H9 (cell line): Measurements from ENCODE around the gene RPL22. TPM values are rescaled to one million over a fixed set of nuclear protein-coding genes. Genes with fewer than 3 reads are reported as not detected.

Source experiments
- DNase-seq: peaks from one replicate; pipeline ENCODE4 v3.0.0-alpha.2; 2017
- H2AFZ ChIP-seq: one replicate; pipeline ENCODE4 v1.6.1; 2013; ENCODE audit warnings: mild to moderate bottlenecking, low read length, control low read depth, moderate library complexity
- H2AK5ac ChIP-seq: 2 replicates; pipeline ENCODE4 v1.6.1; 2013; ENCODE audit warnings: low read length, control low read depth, mixed read lengths; ENCODE audit not compliant: insufficient read length
- H2BK120ac ChIP-seq: one replicate; pipeline ENCODE4 v1.6.1; 2013; ENCODE audit warnings: low read depth, mild to moderate bottlenecking, low read length, control low read depth, inconsistent platforms; ENCODE audit not compliant: poor library complexity, severe bottlenecking
- H2BK12ac ChIP-seq: 2 replicates; pipeline ENCODE4 v1.6.1; 2013; ENCODE audit warnings: low read length, control low read depth, mixed read lengths, low read depth; ENCODE audit not compliant: insufficient read length
- H2BK15ac ChIP-seq: 2 replicates; pipeline ENCODE4 v1.6.1; 2013; ENCODE audit warnings: low read depth, low read length, control low read depth
- H2BK20ac ChIP-seq: one replicate; pipeline ENCODE4 v1.6.1; 2013; ENCODE audit warnings: low read depth, mild to moderate bottlenecking, low read length, control low read depth, inconsistent platforms; ENCODE audit not compliant: poor library complexity, severe bottlenecking
- H2BK5ac ChIP-seq: 2 replicates; pipeline ENCODE4 v1.6.1; 2013; ENCODE audit warnings: low read length, control low read depth, mixed read lengths; ENCODE audit not compliant: insufficient read length
- H3K14ac ChIP-seq: 2 replicates; pipeline ENCODE4 v1.6.1; 2013; ENCODE audit warnings: low read length, control low read depth; ENCODE audit not compliant: insufficient read depth
- H3K18ac ChIP-seq: 2 replicates; pipeline ENCODE4 v1.6.1; 2013; ENCODE audit warnings: low read depth, mild to moderate bottlenecking, mixed read lengths, low read length, control low read depth; ENCODE audit not compliant: insufficient read length
- H3K23ac ChIP-seq: 2 replicates; pipeline ENCODE4 v1.6.1; 2013; ENCODE audit warnings: low read length, control low read depth, mixed read lengths, low read depth; ENCODE audit not compliant: insufficient read length
- H3K23me2 ChIP-seq: 2 replicates; pipeline ENCODE4 v1.6.1; 2013; ENCODE audit warnings: low read depth, mild to moderate bottlenecking, mixed read lengths, low read length, control low read depth; ENCODE audit not compliant: insufficient read length, poor library complexity, severe bottlenecking
- H3K27ac ChIP-seq: 2 replicates; pipeline ENCODE4 v1.5.1; 2013; ENCODE audit warnings: low read length, control low read depth, mixed read lengths, low read depth; ENCODE audit not compliant: insufficient read length
- H3K27me3 ChIP-seq: 2 replicates; pipeline ENCODE4 v1.6.1; 2013; ENCODE audit warnings: low read length, control low read depth, inconsistent platforms; ENCODE audit not compliant: insufficient read depth
- H3K4ac ChIP-seq: 2 replicates; pipeline ENCODE4 v1.6.1; 2013; ENCODE audit warnings: low read depth, mild to moderate bottlenecking, control low read depth, inconsistent platforms, low read length, moderate library complexity
- H3K4me1 ChIP-seq: 2 replicates; pipeline ENCODE4 v1.6.1; 2013; ENCODE audit warnings: low read length, control low read depth, inconsistent platforms; ENCODE audit not compliant: insufficient read depth
- H3K4me2 ChIP-seq: 2 replicates; pipeline ENCODE4 v1.6.1; 2013; ENCODE audit warnings: low read length, control low read depth, mixed read lengths; ENCODE audit not compliant: insufficient read length, insufficient read depth
- H3K56ac ChIP-seq: 2 replicates; pipeline ENCODE4 v1.6.1; 2013; ENCODE audit warnings: low read depth, mild to moderate bottlenecking, mixed read lengths, low read length, control low read depth; ENCODE audit not compliant: insufficient read length
- H3K79me1 ChIP-seq: 2 replicates; pipeline ENCODE4 v1.6.1; 2013; ENCODE audit warnings: low read depth, mild to moderate bottlenecking, moderate library complexity, low read length, control low read depth, inconsistent platforms; ENCODE audit not compliant: insufficient read depth, poor library complexity, severe bottlenecking
- H3K79me2 ChIP-seq: 2 replicates; pipeline ENCODE4 v1.6.1; 2013; ENCODE audit warnings: low read length, control low read depth, inconsistent platforms; ENCODE audit not compliant: insufficient read depth
- H3K9ac ChIP-seq: 2 replicates; pipeline ENCODE4 v1.6.1; 2013; ENCODE audit warnings: low read length, control low read depth, mixed read lengths; ENCODE audit not compliant: insufficient read length; ENCODE audit errors: extremely low read depth
- H3K9me3 ChIP-seq: one replicate; pipeline ENCODE4 v1.6.1; 2013; ENCODE audit warnings: low read depth, low read length, inconsistent platforms; ENCODE audit not compliant: control insufficient read depth
- H3T11ph ChIP-seq: one replicate; pipeline ENCODE4 v1.6.1; 2013; ENCODE audit warnings: mild to moderate bottlenecking, low read length, control low read depth, inconsistent platforms
- H4K20me1 ChIP-seq: one replicate; pipeline ENCODE4 v1.6.1; 2013; ENCODE audit not compliant: control insufficient read depth, insufficient read length, insufficient read depth
- H4K5ac ChIP-seq: 2 replicates; pipeline ENCODE4 v1.6.1; 2013; ENCODE audit warnings: low read depth, mild to moderate bottlenecking, mixed read lengths, low read length, control low read depth; ENCODE audit not compliant: insufficient read length
- H4K8ac ChIP-seq: replicated peaks from 2 replicates; pipeline ENCODE4 v1.6.1; 2013; ENCODE audit warnings: low read length, control low read depth, mixed read lengths, low read depth; ENCODE audit not compliant: insufficient read length
- H4K91ac ChIP-seq: 2 replicates; pipeline ENCODE4 v1.6.1; 2013; ENCODE audit warnings: low read depth, mild to moderate bottlenecking, moderate library complexity, mixed read lengths, low read length, control low read depth; ENCODE audit not compliant: insufficient read length
- H3K27ac Mint-ChIP-seq, 3 experiments: 2 replicates in 2 of 3; 3 replicates in 1 of 3; pipeline ENCODE4 v1.8.0; 2020 to 2021; ENCODE audit warnings: mixed read lengths in 3 of 3, mild to moderate bottlenecking in 1 of 3, moderate library complexity in 1 of 3
- H3K27me3 Mint-ChIP-seq: 2 replicates; pipeline ENCODE4 v1.8.0; 2021; ENCODE audit warnings: low read depth, mild to moderate bottlenecking, moderate library complexity, mixed read lengths
- H3K36me3 Mint-ChIP-seq, 3 experiments: 2 replicates in 2 of 3; 3 replicates in 1 of 3; pipeline ENCODE4 v1.8.0; 2020 to 2021; ENCODE audit warnings: low read depth in 3 of 3, mixed read lengths in 3 of 3; ENCODE audit not compliant: insufficient read depth in 1 of 3
- H3K4me1 Mint-ChIP-seq, 2 experiments: 2 replicates each; pipeline ENCODE4 v1.8.0; 2020; ENCODE audit warnings: mixed read lengths in 2 of 2
- H3K4me3 Mint-ChIP-seq, 2 experiments: 2 replicates in 1 of 2; 3 replicates in 1 of 2; pipeline ENCODE4 v1.8.0; 2020 to 2021; ENCODE audit warnings: mild to moderate bottlenecking in 2 of 2, mixed read lengths in 2 of 2, moderate library complexity in 1 of 2
- H3K9me3 Mint-ChIP-seq, 2 experiments: 2 replicates in 1 of 2; 3 replicates in 1 of 2; pipeline ENCODE4 v1.8.0; 2020; ENCODE audit warnings: mild to moderate bottlenecking in 2 of 2, mixed read lengths in 2 of 2, moderate library complexity in 1 of 2
- CTCF ChIP-seq: fragments of 200-600 bp; sonication (generic); conservative IDR thresholded peaks from 3 replicates; pipeline ENCODE4 v1.8.0; 2021; ENCODE audit warnings: antibody characterized with exemption, mild to moderate bottlenecking
- WGBS: extraction: QIAGEN DNeasy Blood & Tissue Kit; methylation state at CpG from one replicate; pipeline ENCODE4 v1.1.7; 2013; ENCODE audit warnings: missing lambda C conversion rate, low lambda C conversion rate, mixed read lengths; ENCODE audit not compliant: insufficient read length; ENCODE audit errors: extremely low coverage; 5-methylcytosine and 5-hydroxymethylcytosine counted together
- total RNA-seq: library from RNA; stranded (reverse); gene quantifications from 2 replicates; pipeline ENCODE4 v1.2.1, GENCODE V29; 2021

Gene RPL22
- total RNA-seq, 1 experiment from 2014 or later = 582 TPM

DNA sequence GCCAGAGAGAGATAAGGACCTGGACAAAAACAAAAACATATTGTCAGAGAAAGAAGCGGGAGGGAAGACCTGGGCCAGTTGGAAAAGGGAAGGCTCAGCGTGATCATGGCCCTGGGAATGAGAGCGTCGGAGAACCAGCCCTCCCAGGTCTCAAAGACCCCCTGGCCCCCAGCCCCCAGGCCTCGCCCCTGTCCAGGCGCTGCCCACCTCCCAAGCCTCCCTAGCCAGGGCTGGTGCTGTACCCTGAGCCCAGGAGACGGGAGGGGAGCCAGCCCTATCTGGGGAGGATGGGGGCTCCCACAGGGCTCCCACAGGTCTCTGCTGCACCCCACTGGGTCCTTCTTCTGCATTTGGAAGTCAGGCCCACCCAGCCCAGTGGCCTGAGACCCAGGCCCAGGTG, 34.4 kb downstream of the RPL22 start:
- no peak overlapping the region for H4K91ac ChIP-seq
- H2BK20ac ChIP-seq = no peak overlapping the region
- Mint-ChIP-seq H3K4me3 (no peak overlapping the region), H3K27me3 (peaks cover 8% of the 10 kb centered on the region), H3K9me3 (no peaks in the 10 kb centered on the region), H3K27ac (no peak overlapping the region), H3K4me1 (peaks cover 8 to 21% of the 10 kb centered on the region in 2 experiments), H3K36me3 (no peaks in the 10 kb centered on the region)
- no peak overlapping the region for H3K4ac ChIP-seq
- no peak overlapping the region for H3K27ac ChIP-seq
- H3K23me2 ChIP-seq = no peaks in the 10 kb centered on the region
- no peak overlapping the region for H3T11ph ChIP-seq
- H3K14ac ChIP-seq = no peak overlapping the region
- no peak overlapping the region for H2BK12ac ChIP-seq
- H2BK15ac ChIP-seq = no peak overlapping the region
- no peak overlapping the region for H3K18ac ChIP-seq
- TF ChIP-seq CTCF = no peak
- H3K4me2 ChIP-seq = no peak overlapping the region
- H3K23ac ChIP-seq = no peak overlapping the region
- no peaks in the 10 kb centered on the region for H3K27me3 ChIP-seq
- no peaks in the 10 kb centered on the region for H3K79me2 ChIP-seq
- no peaks in the 10 kb centered on the region for H3K4me1 ChIP-seq
- no peak overlapping the region for H2AK5ac ChIP-seq
- H4K8ac ChIP-seq = no peak overlapping the region
- DNase-seq = no peak
- no peak overlapping the region for H3K56ac ChIP-seq
- H2BK120ac ChIP-seq = no peak overlapping the region
- no peaks in the 10 kb centered on the region for H3K79me1 ChIP-seq
- H2AFZ ChIP-seq = no peak overlapping the region
- H4K5ac ChIP-seq = no peak overlapping the region
- no CpG with 5 or more reads among the region's 7 CpGs for WGBS
- no peak overlapping the region for H2BK5ac ChIP-seq
- H3K9ac ChIP-seq = no peak overlapping the region
- H3K9me3 ChIP-seq = no peaks in the 10 kb centered on the region
- H4K20me1 ChIP-seq = no peaks in the 10 kb centered on the region
